OCI-M2 (cell line): ENCODE data around the gene PPP1R3A.

Experiments
- DNase-seq: peaks from one replicate; lab custom pipeline; 2025; ENCODE audit not compliant: unreplicated experiment; lab: John Stamatoyannopoulos, UW

PPP1R3A gene

DNA sequence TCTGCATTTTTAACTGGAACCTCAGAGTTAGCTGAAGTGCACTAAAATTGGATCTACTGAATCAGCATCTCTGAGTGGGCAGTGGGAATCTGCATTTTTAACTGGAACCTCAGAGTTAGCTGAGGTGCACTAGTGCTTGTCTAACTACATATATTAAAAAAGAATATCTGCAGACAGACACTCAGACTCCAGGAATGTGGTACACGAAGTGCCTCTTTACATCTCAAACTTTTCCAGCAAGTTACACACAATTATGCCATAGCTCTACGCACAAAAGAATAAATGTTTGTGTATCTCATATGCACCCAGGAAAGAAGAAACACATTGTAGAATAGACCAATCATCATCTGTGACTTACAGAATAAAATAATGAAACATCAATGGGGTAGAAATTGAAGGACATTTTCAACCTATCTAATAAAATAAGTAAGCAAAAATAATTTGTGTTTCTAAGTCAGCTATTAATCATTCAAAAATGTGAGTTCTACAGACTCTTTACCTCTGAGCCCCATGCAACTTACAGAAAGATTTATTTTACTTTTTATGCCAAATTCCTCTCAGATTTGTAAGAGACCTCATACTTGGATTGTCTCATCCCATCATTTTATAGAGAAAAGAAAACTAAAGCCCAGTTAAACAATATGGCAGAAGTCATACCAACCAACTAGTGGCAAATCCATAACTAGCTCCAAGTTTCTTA lies 28.3 kb downstream of the PPP1R3A start:
- DNase-seq: no peak

DNA sequence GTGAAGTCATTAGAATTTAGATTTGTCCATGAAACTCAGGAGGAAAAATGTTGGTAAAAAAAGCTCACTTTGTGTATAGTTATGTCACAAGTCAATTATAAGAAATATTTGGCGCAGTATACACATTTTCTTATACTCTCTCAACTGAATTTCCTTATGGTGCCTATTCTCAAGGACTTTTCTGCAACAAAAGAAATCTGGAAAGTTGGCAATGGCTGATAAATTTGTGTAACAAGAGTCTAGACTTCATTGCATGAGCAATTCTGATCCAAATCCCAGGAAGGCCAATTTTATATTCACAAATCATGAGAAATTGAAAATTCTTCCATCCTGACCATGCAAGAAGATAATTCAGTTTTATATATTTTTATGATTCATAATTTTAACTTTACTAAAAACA lies 35.7 kb downstream of the PPP1R3A start:
- DNase-seq: no peak

DNA sequence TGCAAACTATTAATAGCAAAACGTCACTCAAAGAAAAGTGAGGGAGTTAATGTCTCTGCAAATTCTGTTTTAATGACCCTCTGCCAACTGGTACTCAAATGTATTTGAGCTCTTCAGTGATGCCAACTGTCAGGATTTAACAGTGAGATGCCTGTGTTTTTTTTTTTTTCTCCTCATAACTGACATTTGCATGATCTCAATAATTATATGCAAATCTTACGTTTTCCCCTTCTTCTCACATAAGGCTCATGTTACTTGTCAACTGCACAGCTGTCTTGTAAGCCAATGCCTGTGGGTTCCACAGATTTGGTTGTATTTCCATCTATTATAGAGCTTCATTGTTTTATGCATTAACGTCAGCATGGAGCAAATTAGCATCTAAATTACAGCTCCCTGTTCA lies 38.2 kb downstream of the PPP1R3A start:
- DNase-seq: no peak

DNA sequence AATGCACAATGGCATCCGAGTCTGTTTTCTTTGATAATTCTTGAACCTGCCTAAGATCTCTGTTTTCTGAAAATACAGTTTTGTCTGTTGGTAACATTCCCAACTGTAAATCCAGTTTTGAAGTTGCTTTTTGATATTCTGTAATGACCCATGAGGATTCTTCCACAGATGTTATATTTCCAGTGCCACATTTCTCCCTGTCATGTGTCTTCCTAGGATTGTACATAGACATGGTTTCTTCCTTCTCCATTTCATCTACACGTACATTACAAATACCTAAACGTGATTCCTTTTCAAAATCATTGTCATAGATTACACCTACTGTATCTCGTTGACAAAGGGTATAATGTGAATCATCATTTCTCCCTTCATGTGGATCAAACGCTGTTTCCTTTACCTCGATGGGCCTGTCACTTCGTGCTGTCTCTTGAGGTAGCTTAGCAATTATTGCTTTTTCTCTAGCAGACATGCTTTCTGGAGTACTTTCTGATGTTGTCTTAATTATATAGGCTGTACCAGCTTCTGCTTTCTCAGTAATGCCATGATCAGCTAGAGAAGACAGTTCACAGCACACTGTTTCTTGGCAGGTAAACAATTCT lies 40.3 kb downstream of the PPP1R3A start:
- DNase-seq: no peak

DNA sequence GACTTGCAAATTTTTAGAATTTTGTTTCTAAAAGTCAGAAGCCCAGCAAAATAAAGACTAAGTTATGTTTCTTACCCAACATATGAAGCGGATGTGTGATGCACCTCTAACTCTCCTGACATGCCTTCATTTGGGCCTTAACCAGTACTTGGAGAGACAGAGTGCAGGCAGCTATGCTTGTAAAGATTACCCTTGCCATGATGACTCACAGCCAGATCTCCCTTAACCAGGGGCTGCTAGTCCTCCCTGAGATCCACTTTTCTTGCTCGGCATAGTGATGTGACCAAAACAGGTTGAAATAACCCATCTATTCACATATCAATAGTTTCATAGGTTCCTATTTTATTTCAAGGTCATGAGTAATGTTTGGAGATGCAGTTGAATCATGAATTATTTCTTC lies 43.6 kb downstream of the PPP1R3A start:
- DNase-seq: no peak

DNA sequence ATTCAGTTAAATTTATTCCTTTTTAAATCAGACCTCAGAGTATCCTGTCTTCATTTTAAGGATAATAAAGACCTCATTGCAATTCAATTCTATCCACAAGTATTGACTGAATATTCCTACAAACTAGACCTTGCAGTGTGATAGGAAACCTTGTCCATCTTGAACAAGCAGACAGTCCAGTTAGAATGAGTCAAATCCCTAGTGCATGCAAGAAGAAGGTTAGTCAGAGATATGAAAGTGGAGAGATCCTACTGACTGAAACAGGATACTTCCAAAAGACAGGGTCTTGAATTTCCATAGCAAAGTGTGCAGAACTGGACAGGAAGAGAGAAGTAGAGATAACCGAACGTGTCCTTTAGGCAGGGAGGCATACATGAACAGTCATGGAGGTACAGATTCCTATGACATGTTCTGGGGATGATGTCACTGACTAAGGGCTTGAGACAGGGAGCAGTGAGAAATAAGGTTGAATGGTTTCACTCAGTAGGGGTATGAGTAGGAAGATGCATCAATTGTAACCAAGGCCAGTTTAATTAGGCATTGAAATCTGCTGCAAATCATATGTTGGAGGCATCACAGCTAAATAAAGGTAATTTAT lies 45.2 kb downstream of the PPP1R3A start:
- no peak for DNase-seq

DNA sequence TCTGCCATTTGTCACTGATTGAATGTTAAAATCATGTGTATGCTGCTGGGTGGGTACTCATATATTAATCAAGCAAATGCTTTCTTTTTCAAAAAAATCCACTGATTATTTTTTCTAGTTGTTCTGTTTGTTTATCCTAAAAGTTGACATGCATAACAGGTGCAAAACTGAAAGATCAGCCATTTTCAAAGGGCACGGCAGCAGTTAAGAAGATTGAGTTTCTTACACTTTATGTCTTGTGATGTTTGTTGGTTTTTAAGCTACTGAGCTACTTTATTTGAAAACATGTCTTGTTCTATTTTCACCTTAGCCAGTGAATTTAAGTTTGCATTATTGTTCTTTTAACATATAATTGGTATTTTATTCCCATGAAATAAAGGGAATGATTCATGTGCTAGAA lies 45.8 kb downstream of the PPP1R3A start:
- no peak for DNase-seq

DNA sequence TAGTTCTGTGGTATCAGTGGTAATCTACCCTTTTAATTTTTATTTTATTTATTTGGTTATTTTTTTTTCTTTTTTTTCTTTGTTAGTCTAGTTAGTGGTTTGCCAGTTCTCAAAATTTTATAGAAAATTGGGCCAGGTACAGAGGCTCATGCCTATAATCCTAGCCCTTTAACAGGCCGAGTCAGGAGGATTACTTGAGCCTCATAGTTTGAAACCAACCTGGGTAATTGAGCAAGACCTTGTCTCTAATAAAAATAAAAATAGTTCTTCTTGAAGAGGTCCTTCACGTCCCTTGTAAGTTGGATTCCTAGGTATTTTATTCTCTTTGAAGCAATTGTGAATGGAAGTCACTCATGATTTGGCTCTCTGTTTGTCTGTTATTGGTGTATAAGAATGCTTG lies 51.5 kb downstream of the PPP1R3A start:
- DNase-seq: no peak

DNA sequence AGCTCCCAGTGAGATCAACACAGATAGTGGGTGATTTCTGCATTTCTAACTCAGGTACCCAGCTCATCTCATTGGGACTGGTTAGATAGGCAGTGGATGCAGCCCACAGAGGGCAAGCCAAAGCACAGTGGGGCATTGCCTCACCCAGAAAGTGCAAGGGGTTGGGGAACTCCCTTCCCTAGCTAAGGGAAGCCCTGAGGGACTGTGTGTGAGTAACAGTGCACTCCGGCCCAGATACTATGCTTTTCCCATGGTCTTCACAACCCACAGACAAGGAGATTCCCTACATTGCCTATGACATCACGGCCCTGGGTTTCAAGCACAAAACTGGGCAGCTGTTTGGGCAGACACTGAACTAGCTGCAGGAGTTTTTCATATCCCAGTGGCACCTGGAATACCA lies 62.8 kb downstream of the PPP1R3A start:
- no peak for DNase-seq

DNA sequence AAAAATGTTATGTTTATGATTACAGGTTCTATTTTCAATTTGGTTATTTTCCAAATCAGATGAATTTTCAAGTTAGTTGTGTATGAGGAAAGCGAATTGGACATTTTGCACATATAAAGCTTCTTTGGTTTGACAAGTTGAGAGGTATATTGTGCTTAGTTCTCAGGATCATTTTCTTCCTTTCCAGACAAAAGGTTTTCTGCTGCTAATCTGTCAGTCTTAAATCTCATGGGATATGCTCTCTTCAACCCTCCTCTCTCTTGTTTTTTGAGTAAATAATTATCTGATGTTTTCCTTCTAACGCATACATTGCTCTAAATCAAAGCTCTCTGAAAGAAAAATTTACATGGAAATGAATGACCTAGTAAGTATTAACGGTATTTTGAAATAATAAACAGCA lies 77.9 kb downstream of the PPP1R3A start:
- no peak for DNase-seq

DNA sequence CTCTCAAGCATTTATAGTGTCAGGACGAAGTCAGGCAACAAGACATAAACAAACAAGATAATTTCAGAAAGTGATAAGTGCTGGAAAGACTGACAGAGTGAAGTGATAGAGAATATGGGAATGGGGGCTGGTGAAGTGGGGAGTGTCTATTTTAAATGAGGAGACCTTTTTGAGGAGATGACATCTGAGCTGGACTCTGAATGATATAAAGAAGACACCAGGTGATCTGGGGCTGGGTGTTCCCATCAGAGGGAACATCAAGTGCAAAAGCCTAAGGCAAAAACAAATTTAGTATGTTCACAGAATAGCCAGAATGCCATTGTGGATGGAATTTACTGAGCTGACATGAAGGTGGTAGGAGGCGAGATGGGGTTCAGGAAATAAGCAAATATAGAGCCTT lies 83.4 kb downstream of the PPP1R3A start:
- no peak for DNase-seq

DNA sequence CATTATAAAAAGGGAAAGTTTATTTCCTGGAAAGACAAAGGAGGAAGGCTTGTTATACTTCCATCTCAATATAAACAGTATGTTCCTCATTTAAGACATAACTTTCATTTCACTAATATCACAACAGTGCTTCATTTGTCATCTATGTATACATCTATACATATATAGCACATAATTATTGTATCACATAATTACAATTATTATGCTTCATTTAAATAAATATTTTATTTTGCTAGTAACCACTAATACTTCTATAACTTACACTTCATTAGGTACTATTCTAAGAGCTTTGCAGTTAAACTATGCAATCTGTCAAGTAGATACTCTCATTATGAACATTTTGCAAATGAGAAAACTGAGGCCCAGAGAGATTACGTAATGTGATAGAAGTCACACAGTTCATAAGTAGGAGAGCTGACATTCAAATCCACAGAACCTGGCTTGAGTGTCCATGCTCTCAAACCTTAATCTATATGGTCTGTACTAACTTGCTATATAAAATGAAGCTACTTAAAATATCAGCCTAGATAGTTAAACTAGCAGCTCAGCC lies 86.5 kb downstream of the PPP1R3A start:
- no peak for DNase-seq

DNA sequence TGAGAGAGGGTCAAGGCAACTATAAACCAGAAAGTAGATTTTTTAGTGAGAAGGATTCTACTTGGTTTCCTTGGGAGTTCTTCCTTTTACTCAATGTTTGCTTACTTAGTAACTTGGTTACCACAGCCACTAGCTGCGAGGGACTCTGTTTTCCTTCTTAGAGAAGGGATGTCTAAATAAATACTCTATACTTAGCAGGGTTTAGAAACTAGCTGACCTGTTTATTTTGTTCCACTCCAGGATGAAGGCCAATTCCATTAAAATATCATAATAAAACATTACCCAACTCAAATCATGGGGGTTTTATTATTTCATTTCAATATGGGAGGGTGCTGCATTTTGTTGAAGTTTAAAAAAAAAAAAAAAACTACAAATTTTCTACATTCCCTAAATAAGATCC lies 87.3 kb downstream of the PPP1R3A start:
- no peak for DNase-seq

DNA sequence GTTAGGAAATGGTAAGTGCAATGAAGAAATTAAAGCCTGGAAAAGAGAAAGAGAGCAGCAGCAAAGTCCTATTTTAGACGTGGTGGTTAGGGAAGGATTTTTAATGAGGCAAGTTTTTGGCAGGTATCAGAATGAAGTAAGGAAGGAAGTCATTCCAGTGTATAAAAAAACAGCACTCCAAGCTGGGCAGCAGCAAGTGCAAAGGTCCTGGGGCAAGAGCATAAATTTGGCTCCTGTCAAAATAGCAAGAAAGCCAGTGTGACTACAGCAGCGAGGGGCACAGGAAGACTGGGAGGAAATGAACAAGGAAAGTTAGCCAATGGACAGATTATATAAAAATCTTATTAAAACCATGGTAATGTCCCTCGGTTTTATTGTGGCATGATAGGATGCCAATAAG lies 90.2 kb downstream of the PPP1R3A start:
- DNase-seq: no peak
